SK-N-SH (cell line): ENCODE data around the gene ZNF804A. TPM values are rescaled to one million over a fixed set of nuclear protein-coding genes. Genes with fewer than 3 reads are reported as not detected.

Experiments
- CTCF ChIA-PET: fragments of 300-600, 350-600 bp; formaldehyde crosslinking; extraction: SDS; loops from one replicate; lab custom pipeline; 2021; lab: Yijun Ruan, JAX
- POLR2A ChIA-PET: fragments of 350-600 bp; sonication (Branson Sonifier 250); formaldehyde crosslinking; extraction: SDS; loops from one replicate; lab custom pipeline; 2020; ENCODE audit warnings: antibody characterized with exemption, inconsistent platforms; lab: Yijun Ruan, JAX
- DNase-seq: peaks from one replicate; pipeline ENCODE4 v3.0.0; 2012
- H2AFZ ChIP-seq: fragments of 200-600 bp; sonication (generic); 2 replicates; pipeline ENCODE4 v1.8.1; 2016; ENCODE audit warnings: antibody characterized with exemption, mild to moderate bottlenecking, low read depth
- H3F3A ChIP-seq: fragments of 200-600 bp; sonication (generic); replicated peaks from 2 replicates; pipeline ENCODE3; 2016; ENCODE audit warnings: antibody characterized with exemption, mild to moderate bottlenecking; ENCODE audit not compliant: insufficient read depth
- H3K27ac ChIP-seq, 2 experiments: fragments of 200-500 bp in 1 of 2; fragments of 200-600 bp in 1 of 2; sonication (Bioruptor generic) in 1 of 2; sonication (generic), shearing (Covaris generic) in 1 of 2; 2 replicates each; pipeline versions ENCODE4 v1.5.1 to v1.6.1; 2014 to 2016; ENCODE audit warnings: low read depth in 2 of 2, inconsistent platforms in 1 of 2, low read length in 1 of 2, mild to moderate bottlenecking in 1 of 2, mixed read lengths in 1 of 2
- H3K27me3 ChIP-seq: fragments of 200-600 bp; sonication (generic), shearing (Covaris generic); 2 replicates; pipeline ENCODE4 v1.6.1; 2016; ENCODE audit warnings: mixed run types; ENCODE audit not compliant: insufficient read depth
- H3K36me3 ChIP-seq, 2 experiments: fragments of 200-500 bp in 1 of 2; fragments of 200-600 bp in 1 of 2; sonication (Bioruptor generic) in 1 of 2; sonication (generic) in 1 of 2; replicated peaks in 1 of 2; 2 replicates each; pipeline versions ENCODE3 to v1.5.1; 2014 to 2016; ENCODE audit warnings: low read length in 1 of 2, mild to moderate bottlenecking in 1 of 2; ENCODE audit not compliant: insufficient read depth in 2 of 2, control insufficient read depth in 1 of 2
- H3K4me1 ChIP-seq, 2 experiments: fragments of 200-500 bp in 1 of 2; fragments of 200-600 bp in 1 of 2; sonication (Bioruptor generic) in 1 of 2; sonication (generic), shearing (Covaris generic) in 1 of 2; 2 replicates each; pipeline versions ENCODE4 v1.5.1 to v1.6.1; 2014 to 2016; ENCODE audit warnings: low read depth in 1 of 2, low read length in 1 of 2, mixed run types in 1 of 2; ENCODE audit not compliant: insufficient read depth in 2 of 2, control insufficient read depth in 1 of 2
- H3K4me2 ChIP-seq: fragments of 200-600 bp; sonication (generic), shearing (Covaris generic); 2 replicates; pipeline ENCODE4 v1.6.1; 2017; ENCODE audit warnings: mixed run types
- H3K4me3 ChIP-seq, 2 experiments: fragments of 200-500 bp in 1 of 2; fragments of 200-600 bp in 1 of 2; sonication (Bioruptor generic) in 1 of 2; sonication (generic), shearing (Covaris generic) in 1 of 2; 2 replicates each; pipeline versions ENCODE4 v1.5.1 to v1.8.1; 2014 to 2016; ENCODE audit warnings: low read depth in 2 of 2, inconsistent platforms in 1 of 2, low read length in 1 of 2, mild to moderate bottlenecking in 1 of 2, mixed read lengths in 1 of 2, moderate library complexity in 1 of 2
- H3K79me2 ChIP-seq: fragments of 200-600 bp; sonication (generic); 2 replicates; pipeline ENCODE4 v1.8.1; 2017; ENCODE audit warnings: mild to moderate bottlenecking; ENCODE audit not compliant: insufficient read depth
- H3K9ac ChIP-seq: fragments of 200-600 bp; sonication (generic); 2 replicates; pipeline ENCODE4 v1.6.1; 2017; ENCODE audit warnings: mixed run types
- H3K9me2 ChIP-seq: fragments of 200-600 bp; sonication (generic); 2 replicates; pipeline ENCODE4 v1.6.1; 2017; ENCODE audit warnings: mixed run types
- H3K9me3 ChIP-seq: fragments of 200-600 bp; sonication (generic); 2 replicates; pipeline ENCODE4 v1.6.1; 2017; ENCODE audit warnings: mixed run types, mild to moderate bottlenecking, moderate library complexity
- H4K20me1 ChIP-seq: fragments of 200-600 bp; sonication (generic); 2 replicates; pipeline ENCODE4 v1.6.1; 2017; ENCODE audit warnings: mild to moderate bottlenecking, mixed run types; ENCODE audit not compliant: insufficient read depth
- ELF1 ChIP-seq: IDR thresholded peaks from 2 replicates; pipeline ENCODE4 v1.4.0; 2012
- EP300 ChIP-seq, 2 experiments: IDR thresholded peaks; 2 replicates each; pipeline versions ENCODE4 v1.4.0 to v1.6.1; 2012; ENCODE audit warnings: borderline replicate concordance in 1 of 2, low read depth in 1 of 2, low read length in 1 of 2
- FOSL2 ChIP-seq: IDR thresholded peaks from 2 replicates; pipeline ENCODE4 v1.4.0; 2012; ENCODE audit warnings: low read depth, mild to moderate bottlenecking, moderate library complexity, borderline replicate concordance
- FOXJ3 ChIP-seq: sonication (generic); formaldehyde crosslinking; IDR thresholded peaks from 2 replicates; pipeline ENCODE4 v1.5.1; 2020; ENCODE audit warnings: mild to moderate bottlenecking, missing genetic modification reagents
- FOXM1 ChIP-seq: IDR thresholded peaks from 2 replicates; pipeline ENCODE4 v1.4.0; 2012; ENCODE audit warnings: low read depth, mild to moderate bottlenecking
- GATA2 ChIP-seq: sonication (generic); formaldehyde crosslinking; IDR thresholded peaks from 2 replicates; pipeline ENCODE4 v1.5.0; 2020; ENCODE audit warnings: mild to moderate bottlenecking, missing genetic modification reagents
- JUND ChIP-seq: IDR thresholded peaks from 2 replicates; pipeline ENCODE4 v1.4.0; 2012
- MEF2A ChIP-seq: IDR thresholded peaks from 2 replicates; pipeline ENCODE4 v1.4.0; 2012; ENCODE audit warnings: low read depth, borderline replicate concordance
- MXI1 ChIP-seq: IDR thresholded peaks from 2 replicates; pipeline ENCODE4 v1.6.1; 2012; ENCODE audit warnings: mild to moderate bottlenecking, low read depth, low read length, improper control_type of control experiment
- PBX3 ChIP-seq: IDR thresholded peaks from 2 replicates; pipeline ENCODE4; 2012
- RAD21 ChIP-seq: IDR thresholded peaks from 2 replicates; pipeline ENCODE4 v1.6.1; 2012; ENCODE audit warnings: mild to moderate bottlenecking, low read length
- RCOR1 ChIP-seq: fragments of 150-350 bp; IDR thresholded peaks from 2 replicates; pipeline ENCODE4 v1.6.1; 2017; ENCODE audit warnings: antibody characterized with exemption, low read length
- TAF1 ChIP-seq: IDR thresholded peaks from 2 replicates; pipeline ENCODE4 v1.6.1; 2012; ENCODE audit warnings: low read depth, mild to moderate bottlenecking, low read length, moderate library complexity, borderline replicate concordance
- TCF12 ChIP-seq: IDR thresholded peaks from 2 replicates; pipeline ENCODE4 v1.4.0; 2012
- WGBS: methylation state at CpG from one replicate; pipeline ENCODE4 v1.1.6; 2017; ENCODE audit warnings: low lambda C conversion rate; 5-methylcytosine and 5-hydroxymethylcytosine counted together
- polyA plus RNA-seq, 3 experiments: library from polyadenylated mRNA; depleted of rRNA; stranded (reverse); fragments of >200 nt; gene quantifications; 2 replicates each; pipeline ENCODE4 v1.2.3, GENCODE V29; 2012
- TF ChIP-seq, protein P1 (sequence below): IDR thresholded peaks from 2 replicates; pipeline ENCODE4 v1.4.0; 2012; ENCODE audit warnings: low read depth

Gene ZNF804A
- polyA plus RNA-seq, 1 of the 3 experiments (the other 2 are of a cell fraction) = 0.02 TPM

DNA sequence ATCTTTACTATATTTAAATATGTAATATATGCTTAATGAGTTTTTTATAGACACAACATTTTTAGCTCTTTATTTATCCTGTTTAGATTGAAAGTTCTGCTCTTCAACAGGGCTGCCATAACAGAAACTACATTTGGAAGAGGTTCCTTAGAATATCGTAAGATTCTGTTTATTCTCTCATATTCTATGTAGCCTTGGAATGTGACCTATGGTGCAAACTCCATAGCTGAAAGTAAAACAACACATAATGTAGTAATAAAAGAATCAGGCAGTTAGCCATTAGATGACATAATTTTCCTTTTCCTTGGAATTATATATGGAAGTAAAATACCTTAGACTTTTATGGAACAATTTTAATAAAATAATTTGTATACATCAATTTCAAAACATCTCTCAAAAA is 91.3 kb downstream of the ZNF804A start:
- Histone ChIP-seq H3F3A (no peaks in the 10 kb centered on the region), H3K9me3 (no peaks in the 10 kb centered on the region), H3K36me3 (no peaks in the 10 kb centered on the region), H3K9ac (no peak overlapping the region), H3K9me2 (no peaks in the 10 kb centered on the region), H3K4me1 (peaks cover 0 to 2% of the 10 kb centered on the region in 2 experiments; a peak in 2 of 4 replicates), H3K79me2 (no peaks in the 10 kb centered on the region), H3K27me3 (no peaks in the 10 kb centered on the region), H2AFZ (no peak overlapping the region), H3K4me3 (no peak overlapping the region), H4K20me1 (no peaks in the 10 kb centered on the region), H3K27ac (no peak overlapping the region), H3K4me2 (no peak overlapping the region)
- TF ChIP-seq PBX3 = no peak
- TF ChIP-seq, protein P1, sequence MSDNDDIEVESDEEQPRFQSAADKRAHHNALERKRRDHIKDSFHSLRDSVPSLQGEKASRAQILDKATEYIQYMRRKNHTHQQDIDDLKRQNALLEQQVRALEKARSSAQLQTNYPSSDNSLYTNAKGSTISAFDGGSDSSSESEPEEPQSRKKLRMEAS = no peak
- TF ChIP-seq RAD21 = no peak
- TF ChIP-seq FOXJ3 (CRISPR knock-in tag) = no peak
- POLR2A ChIA-PET = no interaction called here
- CTCF ChIA-PET = no interaction called here
- no peak for DNase-seq
- WGBS = 68% methylated on average over 1 of the region's 1 CpG

- no peaks in the 10 kb centered on the region for H4K20me1 ChIP-seq
- TF ChIP-seq TAF1 = no peak
- TF ChIP-seq FOSL2 = no peak
- TF ChIP-seq RAD21 = 0 out of 2 replicates have a peak, but pooled peaks have one; percentile 19
- peak; percentile 64; the same call in 1 of the 2 replicates for TF ChIP-seq MXI1
- TF ChIP-seq FOXM1 = no peak
- TF ChIP-seq EP300 (IDR thresholded peaks at IDR 0.05; ENCODE audit: borderline replicate concordance in 1 of 2, low read depth in 1 of 2, low read length in 1 of 2) = peak in 1 of 2 experiments; percentile 72; a peak in 2 of 4 replicates
- peak; percentile 58; the same call in 1 of the 2 replicates for TF ChIP-seq RCOR1
- TF ChIP-seq MEF2A = no peak
- TF ChIP-seq GATA2 (CRISPR knock-in tag) = peak; percentile 48
- no peak for TF ChIP-seq TCF12
- TF ChIP-seq ELF1 = no peak
- TF ChIP-seq, protein P1 = no peak
- TF ChIP-seq JUND = no peak
- TF ChIP-seq, all 33 proteins: peak for 5
- 26% methylated on average over 3 of the region's 3 CpGs for WGBS
- H3K36me3 ChIP-seq = no peaks in the 10 kb centered on the region
- no peaks in the 10 kb centered on the region for H3F3A ChIP-seq
- peak overlapping the region in 1 of 2 experiments; percentile 58; a peak in 2 of 4 replicates for H3K27ac ChIP-seq
- no peaks in the 10 kb centered on the region for H3K9me2 ChIP-seq
- no peak overlapping the region for H3K4me2 ChIP-seq
- no peaks in the 10 kb centered on the region for H3K9me3 ChIP-seq
- peaks cover 0 to 2% of the 10 kb centered on the region in 2 experiments; a peak in 2 of 4 replicates for H3K4me1 ChIP-seq
- no peak overlapping the region for H3K9ac ChIP-seq
- H2AFZ ChIP-seq = no peak overlapping the region
- ChIA-PET CTCF (no interaction called here), POLR2A (no interaction called here)
- no peaks in the 10 kb centered on the region for H3K27me3 ChIP-seq
- H3K79me2 ChIP-seq = no peaks in the 10 kb centered on the region
- no peak overlapping the region for H3K4me3 ChIP-seq
- DNase-seq = peak; percentile 55
These were observed 93.9 kb downstream of the ZNF804A start for GRCh38 chr2:184692141-184692734.
